ENCODE measurements around the gene FLG.
A peak's percentile ranks its signal among the peaks of the same experiment; 100 is the strongest.
"Not testable (repeated sequence)": the region's sequence is repeated elsewhere in the genome, so short reads cannot be mapped to it uniquely, and the experiment has no call there.

FLG gene

GRCh38 chr1:152325111-152325510, at the start of gene FLG:
FLG (minus strand) TSS chr1:152325239; CDS start chr1:152315456, 9,783 bp downstream.
- DNase-seq (ENCODE audit: low read depth in 2 of 2): no peak

DNA sequence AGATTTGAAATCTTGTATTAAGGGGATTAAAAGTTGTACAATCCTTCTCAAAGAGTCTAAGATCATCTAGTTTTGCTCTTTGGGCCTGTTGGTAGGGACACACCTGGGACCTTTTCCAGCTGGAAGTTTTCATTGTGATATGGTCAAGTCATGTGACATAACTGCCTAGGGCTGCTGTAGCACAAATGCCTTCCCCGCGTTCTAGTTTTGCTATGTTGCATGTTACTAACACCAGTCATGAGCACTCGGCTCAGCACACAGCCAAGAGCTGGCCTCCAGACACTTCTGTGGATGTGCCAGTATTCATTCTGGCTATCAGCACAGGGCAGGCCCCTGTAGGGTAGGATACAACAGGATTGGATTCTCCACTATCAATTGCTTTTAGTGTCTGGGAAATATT, 49.4 kb upstream of the FLG start:
- no peak for DNase-seq (ENCODE audit: low read depth in 2 of 2)

DNA sequence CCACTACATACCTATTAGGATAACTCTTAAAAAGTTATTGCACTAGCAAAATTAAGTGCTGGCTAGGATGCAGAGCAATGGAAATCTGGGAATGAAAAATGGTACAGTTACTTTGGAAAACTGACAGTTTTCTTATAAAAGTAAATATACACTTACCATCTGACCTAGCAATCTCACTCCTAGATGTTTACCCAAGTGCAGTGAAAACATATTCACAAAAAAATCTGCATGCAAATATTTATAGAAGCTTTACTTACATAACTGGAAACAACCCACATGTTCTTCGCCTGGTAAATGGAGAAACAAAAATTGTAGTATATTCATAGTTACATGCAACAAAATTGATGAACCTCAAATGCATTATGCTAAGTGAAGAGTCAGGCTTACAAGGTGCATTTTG, 47.6 kb upstream of the FLG start:
- no peak for DNase-seq (ENCODE audit: low read depth in 2 of 2)

- DNase-seq (ENCODE audit: low read depth in 2 of 2): no peak
These were observed 42.4 kb upstream of the FLG start for GRCh38 chr1:152367436-152367835.

DNA sequence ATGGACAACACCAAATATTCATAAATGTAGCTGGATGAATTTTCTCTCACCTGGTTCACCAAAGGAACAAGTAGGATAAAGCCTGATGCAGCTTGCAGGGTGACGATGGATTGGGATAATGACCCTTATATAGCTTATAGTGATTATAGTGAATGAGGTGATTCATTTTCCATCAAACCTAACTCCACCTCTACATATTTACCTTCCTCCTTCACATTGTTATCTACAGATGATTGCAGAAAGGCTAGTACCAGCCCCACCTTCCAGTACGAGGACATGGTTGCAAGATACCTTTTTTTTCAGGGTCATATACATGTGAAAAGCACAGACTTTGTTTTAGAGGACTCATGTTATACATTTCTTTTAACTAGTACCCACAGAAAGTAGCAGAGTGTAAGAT, 34.9 kb upstream of the FLG start, which contains the start of gene FLG2:
TSS of gene FLG2 (minus strand) at position 101 of the 400 bp plus-strand sequence. CDS start 1,122 bp downstream, outside the sequence.
- no peak for DNase-seq (ENCODE audit: low read depth in 2 of 2)

GRCh38 chr1:152356736-152357135, 31.7 kb upstream of the FLG start:
- no peak for DNase-seq (ENCODE audit: low read depth in 2 of 2)

DNA sequence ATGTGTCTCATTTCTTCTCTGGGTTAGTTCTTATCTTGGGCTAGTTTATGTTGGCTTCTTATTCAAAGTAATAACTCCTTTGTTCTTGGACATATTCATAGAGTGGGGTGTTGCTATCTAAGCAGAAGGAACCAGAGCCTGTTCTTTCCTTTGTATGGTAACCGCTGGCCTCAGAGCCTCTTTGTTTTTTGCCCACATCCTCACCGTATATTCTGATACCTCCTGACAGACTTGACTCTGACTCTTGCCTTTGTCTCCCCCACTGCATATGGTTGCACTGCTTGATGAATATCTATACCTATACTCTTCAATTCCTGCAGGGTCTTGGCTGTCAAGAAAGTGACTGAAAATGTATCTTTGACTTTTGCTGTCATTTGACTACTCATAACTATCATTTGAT, 24.6 kb upstream of the FLG start:
- DNase-seq (ENCODE audit: low read depth in 2 of 2): no peak

DNA sequence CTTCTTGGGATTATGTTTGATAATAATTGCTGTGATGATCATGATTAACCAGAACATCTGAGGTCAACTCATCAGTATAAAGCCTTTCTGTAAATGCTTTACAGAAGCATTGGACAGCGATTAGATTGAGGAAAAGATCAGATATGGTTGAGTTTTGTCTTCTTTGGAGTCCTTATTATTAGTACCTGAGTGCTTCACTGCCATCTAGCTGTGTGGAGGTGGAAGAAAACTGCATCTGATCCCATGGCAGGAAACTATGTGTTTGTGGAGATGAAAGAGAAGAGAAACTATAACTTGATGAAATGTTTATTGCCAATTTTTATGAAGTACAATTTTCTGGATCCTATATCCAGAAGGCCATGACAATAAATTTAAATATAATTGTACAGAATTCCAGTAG, 23.4 kb upstream of the FLG start:
- DNase-seq (ENCODE audit: low read depth in 2 of 2): no peak

GRCh38 chr1:152347116-152347728, 22.2 kb upstream of the FLG start:
- DNase-seq (ENCODE audit: low read depth in 2 of 2): peak; percentile 13 to 22

DNA sequence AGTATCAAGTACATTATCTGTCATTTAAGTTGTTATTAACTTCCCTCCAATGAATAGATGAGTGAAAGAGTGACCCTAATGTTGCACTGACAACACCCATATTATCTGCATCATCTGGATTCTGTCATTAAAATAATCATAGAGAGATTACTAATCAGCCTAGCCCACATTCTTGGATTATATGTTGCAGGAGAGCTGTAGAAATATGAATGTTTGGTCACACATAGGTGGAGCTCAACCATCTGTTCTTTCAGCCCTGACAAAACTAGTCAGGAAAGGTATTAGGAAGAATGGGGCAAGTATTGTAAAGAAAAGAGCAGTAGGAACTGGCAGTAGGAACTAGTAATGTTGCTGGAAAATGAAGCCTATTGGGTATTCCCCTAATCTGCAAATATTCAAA, 19.4 kb upstream of the FLG start:
- no peak for DNase-seq (ENCODE audit: low read depth in 2 of 2)

GRCh38 chr1:152343006-152343405, 18.0 kb upstream of the FLG start:
- no peak for DNase-seq (ENCODE audit: low read depth in 2 of 2)

- DNase-seq (ENCODE audit: low read depth in 2 of 2): no peak
These were observed 10.4 kb upstream of the FLG start for GRCh38 chr1:152335399-152335798.

GRCh38 chr1:152328801-152329391, 3.9 kb upstream of the FLG start:
- DNase-seq (ENCODE audit: low read depth in 2 of 2): peak; percentile 5 to 11

DNA sequence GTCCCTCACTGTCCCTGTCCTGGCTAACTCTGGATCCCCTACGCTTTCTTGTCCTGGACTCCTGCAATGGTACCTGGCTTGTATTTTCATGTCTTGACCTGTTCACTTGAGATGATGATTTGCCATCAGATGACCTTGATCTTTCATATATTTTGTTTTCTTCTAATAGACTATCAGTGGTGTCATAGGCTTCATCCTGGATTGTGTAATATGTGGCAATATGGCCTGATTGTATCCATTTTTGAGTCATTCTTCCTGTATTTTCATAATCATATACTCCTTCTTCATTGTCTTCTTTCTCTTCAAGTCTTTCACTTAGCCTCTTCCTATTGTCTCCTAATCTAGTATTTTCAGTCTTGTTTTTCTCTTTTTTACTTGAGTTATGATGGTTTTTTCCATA, 11.1 kb downstream of the FLG start:
- DNase-seq (ENCODE audit: low read depth in 2 of 2): no peak

GRCh38 chr1:152313319-152313801, 11.7 kb downstream of the FLG start:
- no peak for DNase-seq (ENCODE audit: low read depth in 2 of 2)

GRCh38 chr1:152312169-152312568, 12.9 kb downstream of the FLG start:
- DNase-seq (ENCODE audit: low read depth in 2 of 2): not testable (repeated sequence)

GRCh38 chr1:152309955-152310354, 15.1 kb downstream of the FLG start:
- no peak for DNase-seq (ENCODE audit: low read depth in 2 of 2)

DNA sequence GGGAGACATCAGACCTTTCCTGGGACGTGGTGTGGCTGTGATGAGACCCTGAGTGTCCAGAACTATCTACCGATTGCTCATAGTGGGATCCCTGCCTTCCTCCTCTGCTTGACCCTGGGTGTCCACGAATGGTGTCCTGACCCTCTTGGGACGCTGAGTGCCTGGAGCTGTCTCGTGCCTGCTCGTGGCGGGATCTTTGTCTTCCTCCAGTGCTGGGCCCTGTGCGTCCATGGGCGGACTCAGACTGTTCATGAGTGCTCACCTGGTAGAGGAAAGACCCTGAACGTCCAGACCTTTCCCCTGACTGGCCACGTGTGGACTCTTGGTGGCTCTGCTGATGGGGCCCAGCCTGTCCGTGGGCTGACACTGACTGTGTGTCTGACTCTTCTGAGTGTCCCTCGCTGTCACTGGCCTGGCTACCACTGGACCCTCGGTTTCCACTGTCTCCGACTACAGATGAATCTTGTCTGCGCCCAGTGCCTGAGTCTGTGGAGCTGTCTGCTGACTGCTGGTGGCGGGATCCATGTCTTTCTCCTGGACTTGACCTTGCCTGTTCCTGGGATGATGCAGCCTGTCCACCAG, 15.6 kb downstream of the FLG start:
- DNase-seq (ENCODE audit: low read depth in 2 of 2): not testable (repeated sequence)

DNA sequence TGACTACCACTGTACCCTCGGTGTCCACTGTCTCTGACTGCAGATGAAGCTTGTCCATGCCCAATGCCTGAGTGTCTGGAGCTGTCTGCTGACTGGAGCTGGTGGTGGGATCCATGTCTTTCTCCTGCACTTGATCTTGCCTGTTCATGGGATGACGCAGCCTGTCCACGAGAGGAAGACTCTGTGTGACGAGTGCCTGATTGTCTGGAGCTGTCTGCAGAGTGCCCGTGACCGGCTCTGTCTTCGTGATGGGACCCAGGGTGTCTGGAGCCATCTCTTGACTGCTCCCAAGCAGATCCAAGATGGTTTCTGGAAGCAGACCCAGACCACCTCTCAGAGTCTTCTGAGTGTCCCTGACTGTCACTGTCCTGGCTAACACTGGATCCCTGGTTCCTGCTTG, 16.3 kb downstream of the FLG start:
- DNase-seq (ENCODE audit: low read depth in 2 of 2): not testable (repeated sequence)

GRCh38 chr1:152307970-152308369, 17.1 kb downstream of the FLG start:
- not testable (repeated sequence) for DNase-seq (ENCODE audit: low read depth in 2 of 2)

GRCh38 chr1:152306123-152306522, 18.9 kb downstream of the FLG start:
- not testable (repeated sequence) for DNase-seq (ENCODE audit: low read depth in 2 of 2)

DNA sequence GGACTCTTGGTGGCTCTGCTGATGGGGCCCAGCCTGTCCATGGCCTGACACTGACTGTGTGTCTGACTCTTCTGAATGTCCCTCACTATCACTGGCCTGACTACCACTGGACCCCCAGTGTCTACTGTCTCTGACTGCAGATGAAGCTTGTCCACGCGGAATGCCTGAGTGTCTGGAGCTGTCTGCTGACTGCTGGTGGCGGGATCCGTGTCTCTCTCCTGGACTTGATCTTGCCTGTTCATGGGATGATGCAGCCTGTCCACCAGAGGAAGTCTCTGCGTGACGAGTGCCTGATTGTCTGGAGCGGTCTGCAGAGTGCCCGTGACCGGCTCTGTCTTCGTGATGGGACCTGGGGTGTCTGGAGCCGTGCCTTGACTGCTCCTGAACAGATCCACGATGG, 20.3 kb downstream of the FLG start:
- not testable (repeated sequence) for DNase-seq (ENCODE audit: low read depth in 2 of 2)

Measured in fibroblast of skin of left biceps (primary cell).